GM21528 (cell line): ENCODE data around the gene DRG2.

Source experiments
- ATAC-seq: cut with Tn5 transposase; IDR thresholded peaks from one replicate; pipeline ENCODE4 v1.9.1; 2021; ENCODE audit warnings: mild to moderate bottlenecking, moderate library complexity; ENCODE audit not compliant: unreplicated experiment, low FRiP score

The DRG2 gene

GRCh38 chr17:18111330-18111971 lies 23.7 kb downstream of the DRG2 start:
- no peak for ATAC-seq

GRCh38 chr17:18115517-18115916 lies 27.8 kb downstream of the DRG2 start:
- no peak for ATAC-seq

GRCh38 chr17:18116078-18116477 lies 28.3 kb downstream of the DRG2 start:
- ATAC-seq = no peak

GRCh38 chr17:18117533-18117932 lies 29.8 kb downstream of the DRG2 start:
- no peak for ATAC-seq

- ATAC-seq = no peak
These were observed 30.5 kb downstream of the DRG2 start for GRCh38 chr17:18117982-18118975.

- no peak for ATAC-seq
These were observed 31.5 kb downstream of the DRG2 start for GRCh38 chr17:18119166-18119745.

GRCh38 chr17:18119938-18120337 lies 32.2 kb downstream of the DRG2 start:
- ATAC-seq = no peak

- ATAC-seq = no peak
These were observed 32.8 kb downstream of the DRG2 start for GRCh38 chr17:18120461-18121017.

GRCh38 chr17:18121144-18121910 lies 33.6 kb downstream of the DRG2 start:
- ATAC-seq = no peak

GRCh38 chr17:18122990-18123753 lies 35.4 kb downstream of the DRG2 start:
- no peak for ATAC-seq

GRCh38 chr17:18124345-18125126 lies 36.8 kb downstream of the DRG2 start:
- ATAC-seq = no peak

GRCh38 chr17:18129041-18129502 lies 41.3 kb downstream of the DRG2 start:
- no peak for ATAC-seq

GRCh38 chr17:18132711-18133110 lies 45.0 kb downstream of the DRG2 start:
- ATAC-seq = no peak

- ATAC-seq = no peak
These were observed 48.6 kb downstream of the DRG2 start for GRCh38 chr17:18136357-18136756.

GRCh38 chr17:18138065-18138749 lies 50.5 kb downstream of the DRG2 start:
- ATAC-seq = no peak

- no peak for ATAC-seq
These were observed 51.3 kb downstream of the DRG2 start for GRCh38 chr17:18139092-18139491.

- no peak for ATAC-seq
These were observed 51.8 kb downstream of the DRG2 start for GRCh38 chr17:18139498-18139897.

- no peak for ATAC-seq
These were observed 52.2 kb downstream of the DRG2 start for GRCh38 chr17:18139949-18140348.
